CD4-positive, alpha-beta memory T cell (primary cell): ENCODE results near the gene ATP6AP2. TPM values are rescaled to one million over a fixed set of nuclear protein-coding genes. Genes with fewer than 3 reads are reported as not detected.
"Not testable (repeated sequence)": the region's sequence is repeated elsewhere in the genome, so short reads cannot be mapped to it uniquely, and the experiment has no call there.

Source experiments
- CTCF ChIA-PET: fragments of 350-600 bp; sonication (Branson Sonifier 250); formaldehyde crosslinking; loops from one replicate; lab custom pipeline; 2021; ENCODE audit warnings: inconsistent platforms; ENCODE audit not compliant: partially characterized antibody; lab: Charles Lee
- POLR2A ChIA-PET: fragments of 350-600 bp; sonication (Branson Sonifier 250); formaldehyde crosslinking; loops from one replicate; lab custom pipeline; 2021; ENCODE audit not compliant: partially characterized antibody; lab: Charles Lee
- DNase-seq, 5 donors: peaks; one replicate each; pipeline versions ENCODE4 v3.0.0 to v3.0.0-alpha.2; 2020 to 2022; ENCODE audit warnings: mixed read lengths in 1 of 5
- H3K27ac ChIP-seq: one replicate; pipeline ENCODE4 v1.7.0; 2013; ENCODE audit warnings: low read depth, low read length
- H3K27me3 ChIP-seq: 2 replicates; pipeline ENCODE4 v1.7.0; 2013; ENCODE audit warnings: mild to moderate bottlenecking, low read length, moderate library complexity; ENCODE audit not compliant: insufficient read depth
- H3K36me3 ChIP-seq: 2 replicates; pipeline ENCODE4 v1.7.0; 2013; ENCODE audit warnings: mild to moderate bottlenecking, low read length, moderate library complexity; ENCODE audit not compliant: insufficient read depth
- H3K4me1 ChIP-seq: 2 replicates; pipeline ENCODE4 v1.7.0; 2013; ENCODE audit warnings: mild to moderate bottlenecking, low read length, moderate library complexity; ENCODE audit not compliant: insufficient read depth
- H3K4me3 ChIP-seq, 2 donors: one replicate each; pipeline ENCODE4 v1.7.0; 2013; ENCODE audit warnings: low read length in 2 of 2, mild to moderate bottlenecking in 1 of 2
- H3K9me3 ChIP-seq, 2 donors: one replicate each; pipeline ENCODE4 v1.7.0; 2013; ENCODE audit warnings: low read length in 2 of 2, control low read depth in 1 of 2; ENCODE audit not compliant: control insufficient read depth in 1 of 2
- H3K27ac Mint-ChIP-seq, 7 donors: one replicate each; pipeline ENCODE4 v1.8.0; 2020 to 2021; ENCODE audit warnings: mixed read lengths in 7 of 7, mild to moderate bottlenecking in 6 of 7, inconsistent platforms in 3 of 7, moderate library complexity in 3 of 7
- H3K27me3 Mint-ChIP-seq, 2 donors: one replicate each; pipeline ENCODE4 v1.8.0; 2020 to 2021; ENCODE audit warnings: mixed read lengths in 2 of 2
- H3K36me3 Mint-ChIP-seq, 2 donors: one replicate each; pipeline ENCODE4 v1.8.0; 2020 to 2021; ENCODE audit warnings: mixed read lengths in 2 of 2, inconsistent platforms in 1 of 2, mild to moderate bottlenecking in 1 of 2
- H3K4me1 Mint-ChIP-seq, 4 donors: one replicate each; pipeline ENCODE4 v1.8.0; 2020 to 2021; ENCODE audit warnings: mixed read lengths in 4 of 4, mild to moderate bottlenecking in 1 of 4
- H3K4me3 Mint-ChIP-seq, 8 donors: one replicate each; pipeline ENCODE4 v1.8.0; 2020 to 2021; ENCODE audit warnings: mixed read lengths in 8 of 8, mild to moderate bottlenecking in 7 of 8, moderate library complexity in 6 of 8, inconsistent platforms in 3 of 8
- H3K9me3 Mint-ChIP-seq, 8 donors: one replicate each; pipeline ENCODE4 v1.8.0; 2020 to 2021; ENCODE audit warnings: mixed read lengths in 8 of 8, mild to moderate bottlenecking in 5 of 8, inconsistent platforms in 3 of 8, moderate library complexity in 1 of 8
- intact Hi-C: fragments of 100-400 bp; cut with micrococcal nuclease; formaldehyde crosslinking; loops from one replicate; pipeline ENCODE4 v1.15.1; 2023
- polyA plus RNA-seq, 2 donors: library from polyadenylated mRNA; unstranded; fragments of 300-500 nt; fragmentation: Illumina TruSeq; gene quantifications; one replicate each; pipeline ENCODE4 v1.2.3, GENCODE V29; 2021
- total RNA-seq, 2 experiments: library from RNA; stranded (reverse); gene quantifications; one replicate each; pipeline ENCODE4 v1.2.3, GENCODE V29; 2021

Gene ATP6AP2
- total and polyA plus RNA-seq, 4 experiments from 2014 or later: 80.9 to 254 (median 139) TPM

GRCh38 chrX:40582178-40582577 is 1.4 kb downstream of the ATP6AP2 start:
- H3K4me3 ChIP-seq, CTCF ChIA-PET, H3K9me3 ChIP-seq, DNase-seq, H3K27ac ChIP-seq, H3K36me3 ChIP-seq, H3K36me3 Mint-ChIP-seq, H3K9me3 Mint-ChIP-seq, H3K27me3 ChIP-seq, H3K27me3 Mint-ChIP-seq: not testable (repeated sequence)
- Mint-ChIP-seq H3K4me3 (peak overlapping the region in 7 of 8 donors; percentile 10 to 91 (median 86)), H3K4me1 (peaks cover 17 to 45% (median 30%) of the 10 kb centered on the region in 4 donors), H3K27ac (peak overlapping the region in 3 of 7 donors; percentile 9 to 92 (median 85))
- POLR2A ChIA-PET: interaction anchor here (1.4 to 2.8 kb wide), 2 partner anchors 7 to 11 kb away, joined by 3 to 12 read pairs; no protein-coding TSS in a partner anchor
- peaks cover 21% of the 10 kb centered on the region for H3K4me1 ChIP-seq
- intact Hi-C loops: loop anchor here (5.0 to 10.0 kb wide), 2 partner anchors 505 to 753 kb away; partner anchors contain the start of genes DDX3X and USP9X

- H3K4me1 Mint-ChIP-seq: peaks cover 19 to 51% (median 34%) of the 10 kb centered on the region in 4 donors
- Histone ChIP-seq H3K27ac (no peak overlapping the region), H3K9me3 (no peaks in the 10 kb centered on the region), H3K27me3 (no peaks in the 10 kb centered on the region), H3K4me1 (peaks cover 21% of the 10 kb centered on the region), H3K4me3 (no peak overlapping the region), H3K36me3 (no peaks in the 10 kb centered on the region)
- ChIA-PET POLR2A (no interaction called here), CTCF (no interaction called here)
- H3K4me3 Mint-ChIP-seq: peak overlapping the region in 3 of 8 donors; percentile 10 to 40 (median 33)
- peak overlapping the region in 2 of 7 donors; percentile 14 to 65 for H3K27ac Mint-ChIP-seq
- intact Hi-C loops: loop anchor here (5.0 to 10.0 kb wide), 2 partner anchors 504 to 752 kb away; partner anchors contain the start of genes DDX3X and USP9X
- no peak for DNase-seq
- H3K9me3 Mint-ChIP-seq: no peaks in the 10 kb centered on the region
- H3K36me3 Mint-ChIP-seq: peaks cover 0 to 4% of the 10 kb centered on the region in 2 donors
- H3K27me3 Mint-ChIP-seq: no peaks in the 10 kb centered on the region
Measured at GRCh38 chrX:40582811-40583210, 2.0 kb downstream of the ATP6AP2 start.

- H3K27me3 Mint-ChIP-seq, H3K9me3 ChIP-seq, DNase-seq, H3K9me3 Mint-ChIP-seq, POLR2A ChIA-PET, H3K27ac ChIP-seq, H3K36me3 Mint-ChIP-seq, H3K4me3 Mint-ChIP-seq, H3K4me3 ChIP-seq, H3K27me3 ChIP-seq: not testable (repeated sequence)
- CTCF ChIA-PET: interaction anchor here (2.2 kb wide), 1 partner anchor 14 kb away, joined by 5 read pairs; no protein-coding TSS in a partner anchor
- intact Hi-C loops: loop anchor here (10.0 kb wide), 1 partner anchor 747 kb away; the partner anchor contains the start of gene DDX3X
- Mint-ChIP-seq H3K4me1 (peaks cover 22 to 55% (median 38%) of the 10 kb centered on the region in 4 donors), H3K27ac (peak overlapping the region in 3 of 7 donors; percentile 27 to 70 (median 49))
- H3K4me1 ChIP-seq: peaks cover 26% of the 10 kb centered on the region
- peaks cover 10% of the 10 kb centered on the region for H3K36me3 ChIP-seq
Measured at GRCh38 chrX:40587623-40588022, 6.9 kb downstream of the ATP6AP2 start.

GRCh38 chrX:40589616-40590321 is 9.0 kb downstream of the ATP6AP2 start:
- DNase-seq: peak; percentile 40 to 54 (median 53)
- Mint-ChIP-seq H3K4me1 (peaks cover 13 to 44% (median 27%) of the 10 kb centered on the region in 4 donors), H3K27ac (peak overlapping the region; percentile 4 to 90 (median 55)), H3K4me3 (peak overlapping the region; percentile 9 to 66 (median 38)), H3K36me3 (peaks cover 15 to 17% of the 10 kb centered on the region in 2 donors)
- H3K27me3 ChIP-seq, H3K27ac ChIP-seq, H3K9me3 ChIP-seq, H3K4me3 ChIP-seq, H3K9me3 Mint-ChIP-seq, H3K27me3 Mint-ChIP-seq: not testable (repeated sequence)
- peaks cover 10% of the 10 kb centered on the region for H3K36me3 ChIP-seq
- ChIA-PET POLR2A (interaction anchor here (0.7 to 1.6 kb wide), 2 partner anchors 9 kb away, joined by 3 to 12 read pairs; partner anchors contain the start of gene ATP6AP2), CTCF (interaction anchor here (1.6 to 2.2 kb wide), 2 partner anchors 16 to 51 kb away, joined by 4 to 5 read pairs; no protein-coding TSS in a partner anchor)
- intact Hi-C loops: loop anchor here (10.0 kb wide), 1 partner anchor 745 kb away; the partner anchor contains the start of gene DDX3X
- peaks cover 21% of the 10 kb centered on the region for H3K4me1 ChIP-seq

- H3K27ac Mint-ChIP-seq: no peak overlapping the region
- H3K27me3 ChIP-seq: no peaks in the 10 kb centered on the region
- POLR2A ChIA-PET: no interaction called here
Measured at GRCh38 chrX:40603446-40603845, 22.7 kb downstream of the ATP6AP2 start.

GRCh38 chrX:40607381-40607780 is 26.6 kb downstream of the ATP6AP2 start:
- no peaks in the 10 kb centered on the region for H3K27me3 Mint-ChIP-seq
- H3K27ac Mint-ChIP-seq: no peak overlapping the region
- Histone ChIP-seq H3K27me3 (no peaks in the 10 kb centered on the region), H3K4me3 (no peak overlapping the region), H3K27ac (no peak overlapping the region), H3K4me1 (no peaks in the 10 kb centered on the region), H3K9me3 (no peaks in the 10 kb centered on the region), H3K36me3 (no peaks in the 10 kb centered on the region)
- CTCF ChIA-PET: no interaction called here
- peaks cover 13 to 16% of the 10 kb centered on the region in 2 donors for H3K36me3 Mint-ChIP-seq
- intact Hi-C loops: no loop called here
- no peak for DNase-seq
- no peaks in the 10 kb centered on the region for H3K9me3 Mint-ChIP-seq
- no peaks in the 10 kb centered on the region for H3K4me1 Mint-ChIP-seq
- POLR2A ChIA-PET: no interaction called here
- no peak overlapping the region for H3K4me3 Mint-ChIP-seq

More at GRCh38 chrX:40603446-40603845, 22.7 kb downstream of the ATP6AP2 start:
- H3K4me3 Mint-ChIP-seq: no peak overlapping the region
- no peaks in the 10 kb centered on the region for H3K27me3 Mint-ChIP-seq
- Histone ChIP-seq H3K9me3 (no peaks in the 10 kb centered on the region), H3K36me3 (peaks cover 15% of the 10 kb centered on the region), H3K27ac (no peak overlapping the region), H3K4me3 (no peak overlapping the region), H3K4me1 (no peaks in the 10 kb centered on the region)
- no peaks in the 10 kb centered on the region for H3K9me3 Mint-ChIP-seq
- intact Hi-C loops: no loop called here
- H3K36me3 Mint-ChIP-seq: peaks cover 38 to 40% of the 10 kb centered on the region in 2 donors
- CTCF ChIA-PET: interaction anchor here (1.2 to 2.2 kb wide), 2 partner anchors 29 to 32 kb away, joined by 3 to 4 read pairs; no protein-coding TSS in a partner anchor
- DNase-seq: no peak
- H3K4me1 Mint-ChIP-seq: no peaks in the 10 kb centered on the region

- Mint-ChIP-seq H3K27me3 (no peaks in the 10 kb centered on the region), H3K9me3 (no peaks in the 10 kb centered on the region), H3K4me1 (no peaks in the 10 kb centered on the region), H3K27ac (no peak overlapping the region), H3K36me3 (no peaks in the 10 kb centered on the region), H3K4me3 (no peak overlapping the region)
- no peak overlapping the region for H3K27ac ChIP-seq
- H3K4me3 ChIP-seq: no peak overlapping the region
- no peaks in the 10 kb centered on the region for H3K4me1 ChIP-seq
- H3K9me3 ChIP-seq: no peaks in the 10 kb centered on the region
- intact Hi-C loops: no loop called here
- H3K27me3 ChIP-seq: no peaks in the 10 kb centered on the region
- POLR2A ChIA-PET: no interaction called here
- no peaks in the 10 kb centered on the region for H3K36me3 ChIP-seq
- CTCF ChIA-PET: no interaction called here
- DNase-seq: no peak
Measured at GRCh38 chrX:40612511-40612910, 31.7 kb downstream of the ATP6AP2 start.
